Small intestine (tissue), 7 donors: Measurements from ENCODE around the gene MTUS2. TPM values are rescaled to one million over a fixed set of nuclear protein-coding genes. Genes with fewer than 3 reads are reported as not detected.

Experiments used
- DNase-seq, 2 donors: peaks; one replicate each; pipeline versions ENCODE4 v3.0.0 to v3.0.0-alpha.2; 2013
- FAIRE-seq: peaks from 2 replicates; lab custom pipeline; 2012; peaks lifted over from hg19 to GRCh38; lab: Jason Lieb, UNC
- H3K27ac ChIP-seq, 3 donors: one replicate each; pipeline ENCODE4 v1.5.1; 2013; ENCODE audit warnings: low read length in 2 of 3, mild to moderate bottlenecking in 2 of 3, control low read depth in 1 of 3, inconsistent platforms in 1 of 3, low read depth in 1 of 3, moderate library complexity in 1 of 3
- H3K27me3 ChIP-seq, 3 donors: one replicate each; pipeline ENCODE4 v1.6.1; 2013; ENCODE audit warnings: low read length in 3 of 3, inconsistent platforms in 1 of 3; ENCODE audit not compliant: control insufficient read depth in 3 of 3, insufficient read depth in 3 of 3
- H3K36me3 ChIP-seq, 3 donors: one replicate each; pipeline ENCODE4 v1.6.1; 2013; ENCODE audit warnings: low read length in 3 of 3, inconsistent platforms in 1 of 3, low read depth in 1 of 3, mild to moderate bottlenecking in 1 of 3, moderate library complexity in 1 of 3; ENCODE audit not compliant: control insufficient read depth in 3 of 3, insufficient read depth in 2 of 3
- H3K4me1 ChIP-seq, 3 donors: one replicate each; pipeline ENCODE4 v1.6.1; 2013; ENCODE audit warnings: low read length in 2 of 3, inconsistent platforms in 1 of 3, low read depth in 1 of 3, mild to moderate bottlenecking in 1 of 3, moderate library complexity in 1 of 3; ENCODE audit not compliant: control insufficient read depth in 3 of 3, insufficient read depth in 2 of 3
- H3K4me3 ChIP-seq, 3 donors: one replicate each; pipeline ENCODE4 v1.5.1; 2013; ENCODE audit warnings: low read length in 3 of 3, control low read depth in 1 of 3, inconsistent platforms in 1 of 3, low read depth in 1 of 3, mild to moderate bottlenecking in 1 of 3, moderate library complexity in 1 of 3
- H3K9me3 ChIP-seq, 2 donors: one replicate each; pipeline ENCODE4 v1.6.1; 2013; ENCODE audit warnings: low read depth in 1 of 2, low read length in 1 of 2; ENCODE audit not compliant: control insufficient read depth in 2 of 2, insufficient read depth in 1 of 2
- WGBS, 3 donors: extraction: QIAGEN DNeasy Blood & Tissue Kit; methylation state at CpG; one replicate each; pipeline ENCODE4 v1.1.7; 2013; 5-methylcytosine and 5-hydroxymethylcytosine counted together
- polyA plus RNA-seq, 4 donors: library from polyadenylated mRNA; stranded (reverse) in 3 of 4; unstranded in 1 of 4; fragments of 200-250 nt in 3 of 4; fragments of 120-200 nt in 1 of 4; gene quantifications; one replicate each; pipeline versions ENCODE4 v1.2.1 to v1.2.3, GENCODE V29; 2013
- donor health status: healthy with polysubstance abuse.
- donor health status: control.
- donor health status: control.
- donor health status: Bipolar disorder and iron deficiency.
- donor health status: healthy.

The MTUS2 gene
- polyA plus RNA-seq, 4 donors: under 0.01 to 0.53 (median 0.22) TPM

GRCh38 chr13:29301027-29301426, 480.9 kb downstream of the MTUS2 start:
- H3K9me3 ChIP-seq: peaks cover 0 to 4% of the 10 kb centered on the region in 2 donors
- H3K4me3 ChIP-seq: no peak overlapping the region
- FAIRE-seq (no peak), DNase-seq (no peak)
- H3K4me1 ChIP-seq: no peaks in the 10 kb centered on the region
- no peaks in the 10 kb centered on the region for H3K27me3 ChIP-seq
- WGBS, 3 donors: 47 to 89% (median 65%) methylated on average over 1 of the region's 1 CpG
- H3K36me3 ChIP-seq: no peaks in the 10 kb centered on the region
- no peak overlapping the region for H3K27ac ChIP-seq

GRCh38 chr13:29304148-29304547, 484.0 kb downstream of the MTUS2 start:
- no peak for FAIRE-seq
- no peak overlapping the region for H3K4me3 ChIP-seq
- H3K9me3 ChIP-seq: peaks cover 0 to 8% of the 10 kb centered on the region in 2 donors

GRCh38 chr13:29310806-29311205, 490.7 kb downstream of the MTUS2 start:
- peaks cover 0 to 2% (median 0%) of the 10 kb centered on the region in 3 donors for H3K27me3 ChIP-seq
- no peak overlapping the region for H3K27ac ChIP-seq
- no peak overlapping the region for H3K4me3 ChIP-seq
- H3K36me3 ChIP-seq: no peaks in the 10 kb centered on the region
- DNase-seq: no peak
- WGBS, 3 donors: 72 to 78% (median 72%) methylated on average over 2 of the region's 2 CpGs
- peaks cover 0 to 4% of the 10 kb centered on the region in 2 donors for H3K9me3 ChIP-seq
- H3K4me1 ChIP-seq: no peaks in the 10 kb centered on the region
- FAIRE-seq: no peak

More at GRCh38 chr13:29304148-29304547, 484.0 kb downstream of the MTUS2 start:
- no peaks in the 10 kb centered on the region for H3K4me1 ChIP-seq
- DNase-seq: no peak
- no peaks in the 10 kb centered on the region for H3K36me3 ChIP-seq
- no peak overlapping the region for H3K27ac ChIP-seq
- no peaks in the 10 kb centered on the region for H3K27me3 ChIP-seq

DNA sequence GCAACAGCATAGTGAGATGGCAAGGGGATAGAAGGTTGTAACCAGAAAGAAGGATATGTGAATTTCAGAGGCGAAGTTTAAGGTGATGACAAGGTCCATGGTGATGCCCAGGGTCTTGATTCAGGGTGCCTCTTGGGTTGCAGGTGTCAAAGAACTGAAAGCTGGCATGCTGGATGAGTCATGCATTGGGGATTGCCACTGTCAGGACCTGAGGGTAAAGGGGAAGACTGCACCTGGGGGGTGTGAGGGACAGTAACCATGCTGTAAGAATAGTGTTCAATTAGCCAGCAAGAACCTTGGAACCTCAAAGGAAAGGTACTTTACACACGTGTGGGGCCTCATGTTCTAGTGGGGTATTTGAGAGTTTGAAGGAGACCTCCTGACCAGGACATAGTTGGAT, 495.7 kb downstream of the MTUS2 start:
- DNase-seq (no peak), FAIRE-seq (no peak)
- 54 to 68% (median 62%) methylated on average over 2 of the region's 2 CpGs for WGBS, 3 donors

GRCh38 chr13:29317828-29318227, 497.7 kb downstream of the MTUS2 start:
- no peaks in the 10 kb centered on the region for H3K36me3 ChIP-seq
- no peak overlapping the region for H3K4me3 ChIP-seq
- no peak for FAIRE-seq
- H3K27me3 ChIP-seq: peaks cover 0 to 7% (median 2%) of the 10 kb centered on the region in 3 donors
- H3K4me1 ChIP-seq: no peaks in the 10 kb centered on the region
- H3K9me3 ChIP-seq: no peaks in the 10 kb centered on the region
- WGBS, 3 donors: 55 to 64% (median 59%) methylated on average over 5 of the region's 5 CpGs
- DNase-seq: no peak
- H3K27ac ChIP-seq: no peak overlapping the region

More for the DNA sequence above, 495.7 kb downstream of the MTUS2 start:
- H3K4me3 ChIP-seq: no peak overlapping the region
- H3K9me3 ChIP-seq: no peaks in the 10 kb centered on the region
- no peaks in the 10 kb centered on the region for H3K36me3 ChIP-seq
- no peaks in the 10 kb centered on the region for H3K4me1 ChIP-seq
- no peak overlapping the region for H3K27ac ChIP-seq
- H3K27me3 ChIP-seq: peaks cover 0 to 7% (median 2%) of the 10 kb centered on the region in 3 donors

DNA sequence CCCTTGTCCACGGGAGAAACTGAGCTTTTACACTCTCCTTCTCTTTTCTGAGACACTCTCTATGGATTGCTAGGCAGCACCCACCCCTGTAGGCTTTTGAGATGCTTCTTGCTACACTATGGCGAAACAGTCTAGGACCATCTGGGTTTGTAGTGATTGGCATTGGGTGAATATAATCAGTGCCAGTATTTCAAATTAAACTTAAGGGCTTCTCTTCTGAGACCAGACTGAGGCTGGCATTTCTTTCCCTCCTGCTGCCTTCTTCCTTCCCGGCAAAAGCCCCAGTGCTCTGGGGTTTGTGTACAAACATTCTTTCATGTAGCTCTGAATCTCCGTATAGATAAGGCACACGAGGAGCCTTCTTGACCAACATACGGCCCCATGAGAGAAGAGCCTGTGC, 498.6 kb downstream of the MTUS2 start:
- no peak overlapping the region for H3K27ac ChIP-seq
- no peaks in the 10 kb centered on the region for H3K4me1 ChIP-seq
- 48 to 64% (median 54%) methylated on average over 6 of the region's 6 CpGs for WGBS, 3 donors
- H3K9me3 ChIP-seq: no peaks in the 10 kb centered on the region
- H3K36me3 ChIP-seq: no peaks in the 10 kb centered on the region
- no peak overlapping the region for H3K4me3 ChIP-seq
- peaks cover 0 to 7% (median 0%) of the 10 kb centered on the region in 3 donors for H3K27me3 ChIP-seq
- FAIRE-seq (no peak), DNase-seq (no peak)

- 83 to 89% (median 85%) methylated on average over 9 of the region's 9 CpGs for WGBS, 3 donors
- no peak overlapping the region for H3K27ac ChIP-seq
- H3K36me3 ChIP-seq: no peaks in the 10 kb centered on the region
- H3K27me3 ChIP-seq: peaks cover 0 to 7% (median 0%) of the 10 kb centered on the region in 3 donors
- FAIRE-seq (no peak), DNase-seq (no peak)
- H3K4me3 ChIP-seq: no peak overlapping the region
- no peaks in the 10 kb centered on the region for H3K9me3 ChIP-seq
- H3K4me1 ChIP-seq: no peaks in the 10 kb centered on the region
Observed at GRCh38 chr13:29319451-29319850, 499.3 kb downstream of the MTUS2 start.

DNA sequence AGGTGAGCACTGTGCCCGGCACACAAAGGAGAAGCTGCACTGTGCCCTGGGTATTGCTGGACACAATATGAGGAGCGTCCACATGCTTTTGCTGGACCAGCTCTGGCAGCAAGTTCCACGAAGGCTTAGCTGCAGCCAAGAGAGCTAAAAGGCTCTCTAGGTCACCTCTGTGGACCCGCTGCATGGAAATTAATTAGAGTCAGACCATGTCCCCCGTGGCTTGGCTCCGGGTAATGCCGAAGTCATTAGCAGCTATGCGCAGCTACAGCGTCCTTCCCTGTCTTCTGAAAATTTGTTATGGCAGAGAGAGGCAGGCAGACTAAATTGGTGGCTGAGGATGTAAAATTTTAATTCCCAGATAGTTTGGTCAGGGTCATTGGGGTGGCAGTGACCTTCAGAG, 503.8 kb downstream of the MTUS2 start:
- no peaks in the 10 kb centered on the region for H3K9me3 ChIP-seq
- H3K27ac ChIP-seq: no peak overlapping the region
- DNase-seq (no peak), FAIRE-seq (no peak)
- H3K4me3 ChIP-seq: no peak overlapping the region
- H3K4me1 ChIP-seq: no peaks in the 10 kb centered on the region
- WGBS, 3 donors: 78 to 88% (median 84%) methylated on average over 9 of the region's 9 CpGs
- H3K36me3 ChIP-seq: no peaks in the 10 kb centered on the region
- H3K27me3 ChIP-seq: peaks cover 0 to 4% (median 0%) of the 10 kb centered on the region in 3 donors

DNA sequence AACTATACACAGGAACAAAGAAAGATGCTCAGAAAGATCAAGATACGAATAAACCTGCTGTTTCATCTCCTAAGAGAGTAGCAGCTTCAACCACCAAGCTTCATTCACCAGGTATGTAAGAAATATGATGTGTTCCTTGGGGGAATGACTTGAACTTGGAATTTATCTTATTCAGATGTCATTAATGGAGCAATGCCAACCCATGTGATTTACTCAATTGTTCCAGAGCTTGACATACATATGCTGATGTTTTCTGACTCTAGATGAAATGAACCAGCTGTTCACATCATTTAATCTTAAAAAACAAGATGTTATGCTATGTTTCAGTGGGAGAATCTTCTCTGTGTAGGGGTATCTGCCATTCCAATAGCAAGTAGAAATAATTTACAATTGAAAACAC, 504.5 kb downstream of the MTUS2 start:
- no peak overlapping the region for H3K4me3 ChIP-seq
- no peaks in the 10 kb centered on the region for H3K27me3 ChIP-seq
- no peaks in the 10 kb centered on the region for H3K4me1 ChIP-seq
- FAIRE-seq: no peak
- H3K36me3 ChIP-seq: no peaks in the 10 kb centered on the region
- no peak overlapping the region for H3K27ac ChIP-seq
- 74 to 97% (median 80%) methylated on average over 1 of the region's 1 CpG for WGBS, 3 donors
- no peaks in the 10 kb centered on the region for H3K9me3 ChIP-seq
- no peak for DNase-seq
